HG02678 (cell line): ENCODE data around the gene SPECC1L.

Source experiments
- ATAC-seq: cut with Tn5 transposase; IDR thresholded peaks from one replicate; pipeline ENCODE4 v1.9.1; 2021; ENCODE audit warnings: mild to moderate bottlenecking, moderate library complexity; ENCODE audit not compliant: unreplicated experiment

Gene SPECC1L

GRCh38 chr22:24359452-24360120, 89.0 kb downstream of the SPECC1L start:
- no peak for ATAC-seq

- ATAC-seq: no peak
Measured at GRCh38 chr22:24361976-24362646, 91.5 kb downstream of the SPECC1L start.

- ATAC-seq: no peak
Measured at GRCh38 chr22:24363243-24363642, 92.6 kb downstream of the SPECC1L start.

GRCh38 chr22:24366701-24367100, 96.1 kb downstream of the SPECC1L start:
- ATAC-seq: no peak

GRCh38 chr22:24367841-24368240, 97.2 kb downstream of the SPECC1L start:
- no peak for ATAC-seq

GRCh38 chr22:24370401-24370800, 99.8 kb downstream of the SPECC1L start:
- ATAC-seq: no peak

GRCh38 chr22:24376002-24376401, 105.4 kb downstream of the SPECC1L start:
- no peak for ATAC-seq

- no peak for ATAC-seq
Measured at GRCh38 chr22:24376586-24376985, 106.0 kb downstream of the SPECC1L start.

GRCh38 chr22:24379536-24379935, 108.9 kb downstream of the SPECC1L start:
- no peak for ATAC-seq

- ATAC-seq: no peak
Measured at GRCh38 chr22:24380220-24380904, 109.7 kb downstream of the SPECC1L start.

GRCh38 chr22:24380905-24381230, 110.2 kb downstream of the SPECC1L start:
- ATAC-seq: no peak

- ATAC-seq: no peak
Measured at GRCh38 chr22:24383061-24383460, 112.4 kb downstream of the SPECC1L start.

- no peak for ATAC-seq
Measured at GRCh38 chr22:24384131-24384530, 113.5 kb downstream of the SPECC1L start.

- no peak for ATAC-seq
Measured at GRCh38 chr22:24386937-24387471, 116.4 kb downstream of the SPECC1L start.

- no peak for ATAC-seq
Measured at GRCh38 chr22:24389680-24390079, 119.0 kb downstream of the SPECC1L start.

GRCh38 chr22:24390156-24390555, 119.5 kb downstream of the SPECC1L start:
- ATAC-seq: no peak

GRCh38 chr22:24390576-24390975, 119.9 kb downstream of the SPECC1L start:
- no peak for ATAC-seq

- ATAC-seq: no peak
Measured at GRCh38 chr22:24391836-24392217, 121.2 kb downstream of the SPECC1L start.

GRCh38 chr22:24392218-24392931, 121.7 kb downstream of the SPECC1L start:
- no peak for ATAC-seq

- no peak for ATAC-seq
Measured at GRCh38 chr22:24393012-24393559, 122.5 kb downstream of the SPECC1L start.

- ATAC-seq: no peak
Measured at GRCh38 chr22:24393848-24394247, 123.2 kb downstream of the SPECC1L start.
